ENCODE measurements around the gene MTG1. TPM values are rescaled to one million over a fixed set of nuclear protein-coding genes. Genes with fewer than 3 reads are reported as not detected.
"Not testable (repeated sequence)": the region's sequence is repeated elsewhere in the genome, so short reads cannot be mapped to it uniquely, and the experiment has no call there.

MTG1 gene
- polyA plus RNA-seq, 1 donor = 43.2 TPM

GRCh38 chr10:133424102-133424501 is 30.1 kb downstream of the MTG1 start:
- DNase-seq (ENCODE audit: low read depth) = not testable (repeated sequence)

GRCh38 chr10:133424601-133425000 is 30.6 kb downstream of the MTG1 start, which contains the start of gene SPRN:
TSS of gene SPRN (minus strand) at chr10:133424625. CDS start at chr10:133423681, 944 bp downstream.
- DNase-seq (ENCODE audit: low read depth) = not testable (repeated sequence)

- not testable (repeated sequence) for DNase-seq (ENCODE audit: low read depth)
Measured at GRCh38 chr10:133429571-133429970, 35.6 kb downstream of the MTG1 start.

DNA sequence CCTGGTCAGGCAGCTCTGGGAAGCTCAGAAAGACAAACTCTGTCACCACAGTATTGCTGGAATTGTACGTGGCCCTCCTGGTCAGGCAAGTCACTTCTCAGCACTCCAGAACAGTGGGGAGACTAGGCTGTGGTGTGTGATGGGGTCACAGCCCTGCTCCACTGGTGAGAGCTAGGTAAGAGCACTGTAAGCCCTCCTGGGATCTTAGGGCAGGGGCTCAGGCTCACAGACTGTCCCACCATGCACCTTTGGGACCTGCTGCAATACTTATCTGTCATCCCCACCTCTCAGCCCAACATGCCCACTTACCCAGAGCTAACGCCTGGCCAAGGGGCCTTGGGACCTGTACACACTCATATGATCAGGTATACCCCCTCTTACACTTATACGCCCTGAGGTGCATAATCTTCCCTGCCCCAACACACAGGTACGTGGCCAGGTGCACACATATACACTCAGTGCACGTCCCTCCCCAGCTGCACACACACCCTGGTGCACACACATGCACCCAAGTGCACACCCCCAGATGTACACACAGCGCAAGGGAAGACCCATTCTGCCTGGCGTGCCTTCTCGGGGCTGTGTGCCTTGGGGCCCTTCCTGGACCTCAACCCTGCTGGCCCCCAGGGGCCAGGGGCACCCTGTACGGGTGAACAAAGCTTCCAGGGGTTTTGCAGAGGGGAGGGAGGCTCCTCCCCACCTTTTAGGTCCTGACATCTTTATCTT is 38.1 kb downstream of the MTG1 start:
- DNase-seq (ENCODE audit: low read depth) = not testable (repeated sequence)

DNA sequence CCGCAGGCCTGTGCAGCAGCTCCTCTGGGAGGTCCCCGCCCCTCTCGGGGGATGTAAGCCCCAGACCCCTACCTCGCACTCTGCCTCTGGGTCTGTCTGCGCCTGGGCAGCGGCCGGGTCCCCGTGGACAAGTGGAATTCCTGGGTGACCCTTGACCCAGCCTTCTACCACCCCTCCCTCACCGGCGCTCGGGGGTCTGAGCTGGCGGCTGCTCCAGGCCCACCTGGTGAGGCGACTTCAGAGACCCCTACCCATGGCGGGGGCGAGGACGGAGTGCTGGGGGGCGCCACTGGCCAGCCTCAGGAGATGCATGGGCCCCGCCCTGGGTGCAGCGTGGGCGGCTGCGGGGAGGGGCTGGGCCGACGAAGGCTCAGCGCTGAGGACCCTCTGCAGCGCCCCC is 38.8 kb downstream of the MTG1 start:
- DNase-seq (ENCODE audit: low read depth) = not testable (repeated sequence)

DNA sequence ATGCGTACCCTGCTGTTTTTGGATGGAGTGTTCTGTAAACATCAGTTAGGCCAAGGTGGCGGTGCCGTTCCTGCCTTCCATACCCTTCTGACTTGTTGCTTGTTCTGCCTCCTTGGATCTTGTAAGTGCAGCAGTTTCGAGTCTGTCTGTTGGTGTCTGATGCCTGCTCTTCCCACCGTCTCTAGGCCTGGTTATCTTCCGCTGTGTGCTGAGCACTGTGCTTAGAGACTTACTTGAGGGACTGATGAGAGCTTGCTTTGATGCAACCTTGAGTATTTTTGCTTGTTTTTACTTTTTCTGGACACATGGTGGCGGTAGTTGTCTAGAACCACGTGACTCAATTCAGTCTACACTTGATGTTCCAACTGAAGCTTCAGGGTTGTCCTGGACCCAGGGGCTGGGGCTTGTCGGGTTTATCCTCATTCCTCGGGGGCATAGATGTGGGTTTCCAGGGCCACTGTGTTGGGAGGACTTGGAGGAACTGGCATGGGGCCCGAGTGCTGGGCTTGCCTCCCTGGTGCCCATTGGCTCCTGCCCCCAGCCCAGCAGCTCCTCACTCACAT is 44.8 kb downstream of the MTG1 start:
- no peak for DNase-seq (ENCODE audit: low read depth)

DNA sequence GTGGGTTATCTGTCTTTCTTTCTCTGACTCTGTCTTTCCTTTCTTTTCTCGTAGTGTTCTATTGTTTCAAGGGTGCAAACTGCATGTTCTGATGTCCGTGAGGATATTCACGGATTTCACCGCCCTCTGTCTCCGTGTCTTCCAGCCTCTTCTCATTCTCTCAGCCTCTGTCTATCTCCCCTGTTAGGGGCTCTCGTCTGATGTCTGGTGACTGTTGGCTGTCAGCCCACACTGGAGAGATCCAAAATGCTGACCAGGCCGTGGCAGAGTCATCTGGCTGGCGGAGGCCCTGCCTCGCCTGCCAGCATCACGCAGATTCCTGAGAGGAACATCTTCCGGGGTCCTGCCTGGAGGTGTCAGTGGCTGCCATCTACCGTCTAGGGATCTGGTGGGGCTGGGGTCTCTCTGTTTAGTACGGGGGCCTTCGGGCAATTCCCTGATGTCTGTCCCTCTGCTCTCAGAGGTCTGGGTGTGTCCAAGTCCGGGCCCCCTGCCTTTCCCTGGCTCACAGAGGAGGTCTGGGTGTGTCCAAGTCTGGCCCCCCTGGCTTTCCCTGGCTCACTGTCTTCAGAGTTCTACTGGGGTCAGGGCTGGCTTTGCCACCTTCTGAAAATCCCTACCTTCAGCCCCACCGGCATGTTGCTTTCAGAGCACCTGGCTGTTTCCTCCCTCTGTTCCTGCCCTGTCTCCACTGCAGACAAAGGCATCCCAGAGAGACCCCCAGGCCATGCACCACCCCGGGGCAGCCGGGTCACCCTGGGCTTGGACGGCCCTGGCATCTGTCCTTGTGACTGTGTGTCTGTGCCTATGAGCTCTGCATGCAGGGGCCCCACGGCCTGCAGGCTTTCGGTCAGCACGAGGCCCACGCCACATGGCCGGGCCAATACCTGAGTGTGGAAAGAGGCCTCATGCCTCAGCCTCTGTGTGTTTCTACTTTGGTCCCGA is 45.8 kb downstream of the MTG1 start:
- DNase-seq (ENCODE audit: low read depth) = no peak

GRCh38 chr10:133440633-133441285 is 46.8 kb downstream of the MTG1 start:
- no peak for DNase-seq (ENCODE audit: low read depth)

GRCh38 chr10:133441356-133441755 is 47.4 kb downstream of the MTG1 start:
- not testable (repeated sequence) for DNase-seq (ENCODE audit: low read depth)

GRCh38 chr10:133441780-133442179 is 47.8 kb downstream of the MTG1 start:
- DNase-seq (ENCODE audit: low read depth) = no peak

GRCh38 chr10:133442191-133442966 is 48.4 kb downstream of the MTG1 start:
- no peak for DNase-seq (ENCODE audit: low read depth)

DNA sequence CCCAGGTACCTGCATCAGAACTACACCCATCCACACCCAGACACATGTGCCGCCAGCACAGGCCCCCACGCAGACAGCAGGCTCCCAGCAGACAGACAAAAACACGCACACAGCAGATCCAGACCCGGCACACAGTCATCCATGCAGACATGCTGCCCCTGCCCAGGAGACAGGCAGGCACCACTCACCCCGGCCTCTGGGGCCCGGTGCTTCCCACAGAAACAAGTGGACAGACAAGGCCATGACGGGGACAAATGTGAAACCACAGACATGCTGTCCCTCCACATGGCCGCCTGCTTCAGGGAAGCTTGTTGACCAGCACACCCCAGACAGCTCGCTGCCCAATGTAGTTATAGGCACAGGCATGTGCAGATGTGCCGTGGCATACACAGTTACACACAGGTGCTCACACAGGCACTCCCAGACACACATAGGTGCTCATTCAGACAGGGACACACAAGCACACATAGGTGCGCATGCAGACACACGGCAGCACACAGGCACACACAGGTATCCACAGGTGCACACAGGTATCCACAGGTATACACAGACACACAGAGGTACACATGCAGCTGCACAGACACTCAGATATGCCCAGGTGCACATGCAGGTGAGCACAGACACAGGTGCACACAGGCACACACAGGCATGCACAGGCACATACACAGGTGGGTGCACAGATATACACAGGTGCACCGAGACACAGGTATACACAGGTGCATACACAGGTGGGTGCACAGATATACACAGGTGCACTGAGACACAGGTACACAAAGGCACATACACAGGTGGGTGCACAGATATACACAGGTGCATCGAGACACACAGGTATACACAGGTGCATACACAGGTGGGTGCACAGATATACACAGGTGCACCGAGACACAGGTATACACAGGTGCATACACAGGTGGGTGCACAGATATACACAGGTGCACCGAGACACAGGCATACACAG is 49.3 kb downstream of the MTG1 start:
- DNase-seq (ENCODE audit: low read depth) = no peak

DNA sequence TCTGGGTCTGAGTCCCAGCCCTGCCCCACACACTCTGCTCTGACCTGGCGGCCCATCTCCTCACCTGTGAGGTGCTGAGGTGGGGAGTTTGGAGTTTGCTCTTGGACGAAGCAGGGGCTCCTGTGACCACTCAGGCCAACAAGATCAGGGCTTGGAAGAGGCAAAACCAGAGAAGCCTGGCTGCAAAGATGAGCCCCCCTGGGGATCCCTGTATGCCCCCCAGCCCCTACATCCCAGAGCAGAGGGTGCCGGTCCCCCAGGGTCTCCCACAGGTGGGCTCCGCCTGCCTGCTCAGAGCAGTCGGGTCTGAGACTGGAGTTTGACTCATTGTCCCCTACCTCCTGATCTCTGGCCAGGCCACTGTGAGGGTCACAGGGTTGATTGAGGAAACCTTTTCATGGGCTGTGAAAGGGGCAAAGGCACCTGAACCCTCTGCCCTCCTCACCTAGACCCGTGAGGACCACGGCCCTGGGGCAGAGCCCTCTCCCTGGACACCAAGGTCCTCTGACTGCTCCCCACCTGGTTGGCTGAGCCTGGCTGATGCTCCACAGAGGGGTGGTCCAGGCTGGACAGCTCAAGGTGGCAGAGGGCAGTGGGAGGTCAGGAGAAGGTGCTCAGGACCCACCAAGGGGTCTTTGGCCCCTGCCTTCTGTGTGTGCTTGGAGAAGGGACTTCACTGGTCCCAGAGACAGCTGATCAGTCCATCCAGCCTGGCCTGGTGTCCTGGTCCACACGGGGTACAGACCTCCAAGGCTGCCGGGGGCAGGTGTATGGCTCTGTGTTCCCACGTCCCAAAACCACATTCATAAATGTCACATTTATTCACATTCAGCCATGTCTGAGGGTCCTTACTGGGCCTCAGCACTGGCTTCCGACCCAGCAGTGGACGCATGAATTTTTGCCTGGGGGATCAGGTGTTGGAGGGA is 50.6 kb downstream of the MTG1 start:
- no peak for DNase-seq (ENCODE audit: low read depth)

GRCh38 chr10:133445268-133445732 is 51.3 kb downstream of the MTG1 start:
- DNase-seq (ENCODE audit: low read depth) = no peak

DNA sequence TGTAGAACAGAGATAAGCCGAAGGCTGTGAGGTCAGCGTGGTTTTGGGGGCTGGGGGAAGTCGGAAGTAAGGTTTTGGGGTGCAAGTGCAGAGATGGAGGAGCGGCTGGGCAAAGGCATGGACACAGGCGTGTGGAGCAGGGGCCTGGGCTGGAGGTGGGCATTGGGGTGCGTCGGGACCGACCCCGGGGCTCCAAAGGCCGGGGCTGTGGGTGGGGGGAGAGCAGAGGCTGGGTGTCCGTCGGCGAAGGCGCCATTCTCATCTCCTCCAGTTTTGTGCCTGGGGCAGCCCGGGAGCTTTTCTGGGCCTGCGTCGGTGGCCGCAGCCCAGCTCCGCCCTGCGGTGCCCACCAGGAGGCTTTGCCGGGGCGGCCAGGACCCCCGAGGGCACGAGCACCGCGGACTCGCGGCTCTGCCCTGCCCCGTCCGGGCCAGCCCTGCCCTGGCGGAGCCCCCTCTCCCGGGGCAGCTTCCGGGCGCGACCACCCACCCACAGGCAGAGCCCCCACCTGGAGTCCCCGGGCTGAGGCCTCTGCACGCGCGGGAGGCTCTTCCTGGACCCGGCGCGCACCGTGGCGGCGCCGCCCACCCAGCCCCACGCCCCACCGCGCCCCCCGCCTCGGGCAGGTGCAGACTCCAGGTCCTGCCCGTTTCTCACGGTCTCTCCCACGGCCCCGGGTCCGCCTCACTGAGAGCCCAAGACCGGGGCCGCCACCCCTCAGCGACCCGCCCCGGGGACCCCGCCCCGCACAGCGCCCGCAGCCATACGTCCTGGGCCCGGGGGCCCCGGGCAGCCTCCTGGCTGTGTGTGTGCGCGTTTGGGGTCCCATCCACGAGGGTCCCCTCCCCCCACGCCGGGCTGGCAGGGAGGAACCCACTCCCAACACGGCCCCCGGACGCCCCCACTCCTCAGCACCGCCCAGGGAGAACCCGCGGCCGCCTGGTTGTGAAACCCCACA is 52.1 kb downstream of the MTG1 start:
- no peak for DNase-seq (ENCODE audit: low read depth)

- DNase-seq (ENCODE audit: low read depth) = no peak
Measured at GRCh38 chr10:133446979-133447378, 53.0 kb downstream of the MTG1 start.

DNA sequence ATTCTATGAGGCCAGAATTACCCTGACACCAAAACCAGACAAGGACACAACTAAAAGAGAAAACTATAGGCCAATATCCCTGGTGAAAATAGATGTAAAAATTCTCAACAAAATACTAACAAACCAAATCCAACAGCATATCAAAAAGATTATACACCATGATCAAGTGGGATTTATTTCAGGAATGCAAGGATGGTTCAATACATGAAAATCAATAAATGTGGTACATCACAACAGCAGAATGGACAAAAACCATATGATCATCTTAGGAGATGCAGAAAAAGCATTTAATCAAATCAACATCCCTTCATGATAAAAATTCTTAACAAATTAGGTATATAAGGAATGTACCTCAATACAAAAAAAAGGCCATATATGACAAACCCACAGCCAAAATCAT is 54.2 kb downstream of the MTG1 start:
- DNase-seq (ENCODE audit: low read depth) = no peak
